DOHH2 (cell line): ENCODE data around the gene ZNF124.

Experiments used
- H3F3A ChIP-seq: fragments of 200-600 bp; sonication (generic), shearing (Covaris generic); 2 replicates; pipeline ENCODE4 v1.6.0; 2016; ENCODE audit warnings: antibody characterized with exemption, mild to moderate bottlenecking; ENCODE audit not compliant: control insufficient read depth, insufficient read depth
- H3K27ac ChIP-seq: fragments of 200-600 bp; sonication (generic); 2 replicates; pipeline ENCODE4 v1.5.1; 2014; ENCODE audit warnings: low read depth, mild to moderate bottlenecking, low read length, moderate library complexity
- H3K27me3 ChIP-seq: fragments of 200-600 bp; sonication (generic); 2 replicates; pipeline ENCODE4 v1.6.1; 2014; ENCODE audit warnings: mild to moderate bottlenecking, low read length, mixed read lengths; ENCODE audit not compliant: control insufficient read depth
- H3K36me3 ChIP-seq: fragments of 200-600 bp; sonication (generic); 2 replicates; pipeline ENCODE4 v1.6.1; 2014; ENCODE audit warnings: mild to moderate bottlenecking, low read length, moderate library complexity, mixed read lengths; ENCODE audit not compliant: control insufficient read depth
- H3K4me1 ChIP-seq: fragments of 200-600 bp; sonication (generic); 2 replicates; pipeline ENCODE4 v1.6.1; 2014; ENCODE audit warnings: mild to moderate bottlenecking, low read length, mixed read lengths; ENCODE audit not compliant: control insufficient read depth
- H3K4me2 ChIP-seq: fragments of 200-600 bp; sonication (generic); 2 replicates; pipeline ENCODE4 v1.6.0; 2014; ENCODE audit warnings: mild to moderate bottlenecking, low read length, moderate library complexity
- H3K4me3 ChIP-seq: fragments of 200-600 bp; sonication (generic); 2 replicates; pipeline ENCODE4 v1.5.1; 2014; ENCODE audit warnings: mild to moderate bottlenecking, low read length, mixed read lengths
- H3K79me2 ChIP-seq: fragments of 200-600 bp; sonication (generic); 2 replicates; pipeline ENCODE4 v1.6.1; 2014; ENCODE audit warnings: mild to moderate bottlenecking, low read length, mixed read lengths; ENCODE audit not compliant: control insufficient read depth
- H3K9me2 ChIP-seq: fragments of 200-600 bp; sonication (generic); replicated peaks from 2 replicates; pipeline ENCODE4 v1.6.1; 2014; ENCODE audit warnings: mild to moderate bottlenecking, low read length, mixed read lengths; ENCODE audit not compliant: control insufficient read depth
- H3K9me3 ChIP-seq: fragments of 200-600 bp; sonication (generic); 2 replicates; pipeline ENCODE4 v1.6.1; 2014; ENCODE audit warnings: antibody characterized with exemption, low read length, mixed read lengths; ENCODE audit not compliant: control insufficient read depth, insufficient read depth
- H4K20me1 ChIP-seq: fragments of 200-600 bp; sonication (generic); 2 replicates; pipeline ENCODE4 v1.6.0; 2014; ENCODE audit warnings: low read depth, mild to moderate bottlenecking, antibody characterized with exemption, low read length, moderate library complexity; ENCODE audit not compliant: control insufficient read depth, insufficient read depth
- EZH2phosphoT487 ChIP-seq: fragments of 200-600 bp; sonication (generic); IDR thresholded peaks from 2 replicates; pipeline ENCODE4 v1.6.1; 2017; ENCODE audit warnings: borderline replicate concordance, mild to moderate bottlenecking, antibody characterized with exemption, low read length, moderate library complexity, mixed read lengths
- TF ChIP-seq, protein P1 (sequence below): fragments of 200-600 bp; sonication (generic); IDR thresholded peaks from one replicate; pipeline ENCODE4 v1.5.1; 2014; ENCODE audit warnings: antibody characterized with exemption, mild to moderate bottlenecking, low read depth, low read length; ENCODE audit not compliant: poor library complexity, severe bottlenecking

ZNF124 gene

DNA sequence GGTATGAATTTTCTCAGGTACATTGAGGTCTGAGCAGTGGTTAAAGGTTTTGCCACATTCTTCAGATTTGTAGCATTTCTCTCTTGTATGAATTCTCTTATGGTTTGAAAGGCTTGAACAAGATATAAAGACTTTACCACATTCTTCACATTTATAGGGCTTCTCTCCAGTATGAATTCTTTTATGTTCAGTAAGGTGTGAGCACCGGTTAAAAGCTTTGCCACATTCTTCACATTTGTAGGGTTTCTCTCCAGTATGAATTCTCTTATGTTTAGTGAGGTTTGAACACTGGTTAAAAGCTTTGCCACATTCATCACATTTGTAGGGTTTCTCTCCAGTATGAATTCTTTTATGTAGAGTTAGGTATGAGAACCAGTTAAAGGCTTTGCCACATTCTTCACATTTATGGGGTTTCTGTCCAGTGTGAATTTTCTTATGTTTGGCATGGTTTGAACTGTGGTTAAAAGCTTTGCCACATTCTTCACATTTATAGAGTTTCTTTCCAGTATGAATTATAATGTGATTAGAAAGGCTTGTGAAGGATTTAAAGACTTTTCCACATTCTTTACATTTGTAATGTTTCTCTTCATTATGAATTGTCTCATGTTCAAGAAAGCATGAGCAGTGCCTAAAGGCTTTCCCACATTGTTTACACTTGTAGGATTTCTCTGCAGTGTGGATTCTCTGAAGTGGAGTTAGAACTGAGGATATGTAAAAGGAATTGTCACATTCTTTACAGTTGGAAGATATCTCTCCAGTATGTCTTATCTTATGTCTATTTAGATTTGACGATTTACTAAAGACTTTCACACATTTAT is 18.4 kb upstream of the ZNF124 start:
- H3K9me3 ChIP-seq: peaks cover 28% of the 10 kb centered on the region
- H3K27me3 ChIP-seq: no peaks in the 10 kb centered on the region
- H3K36me3 ChIP-seq: peaks cover 43% of the 10 kb centered on the region
- no peak overlapping the region for H3K27ac ChIP-seq
- no peak overlapping the region for H3K4me3 ChIP-seq
- no peak overlapping the region for H3K4me2 ChIP-seq
- no peaks in the 10 kb centered on the region; the same call in 1 of the 2 replicates for H3F3A ChIP-seq
- no peaks in the 10 kb centered on the region for H4K20me1 ChIP-seq
- H3K79me2 ChIP-seq: no peaks in the 10 kb centered on the region
- H3K4me1 ChIP-seq: no peaks in the 10 kb centered on the region
- no peaks in the 10 kb centered on the region for H3K9me2 ChIP-seq
- TF ChIP-seq, protein P1, sequence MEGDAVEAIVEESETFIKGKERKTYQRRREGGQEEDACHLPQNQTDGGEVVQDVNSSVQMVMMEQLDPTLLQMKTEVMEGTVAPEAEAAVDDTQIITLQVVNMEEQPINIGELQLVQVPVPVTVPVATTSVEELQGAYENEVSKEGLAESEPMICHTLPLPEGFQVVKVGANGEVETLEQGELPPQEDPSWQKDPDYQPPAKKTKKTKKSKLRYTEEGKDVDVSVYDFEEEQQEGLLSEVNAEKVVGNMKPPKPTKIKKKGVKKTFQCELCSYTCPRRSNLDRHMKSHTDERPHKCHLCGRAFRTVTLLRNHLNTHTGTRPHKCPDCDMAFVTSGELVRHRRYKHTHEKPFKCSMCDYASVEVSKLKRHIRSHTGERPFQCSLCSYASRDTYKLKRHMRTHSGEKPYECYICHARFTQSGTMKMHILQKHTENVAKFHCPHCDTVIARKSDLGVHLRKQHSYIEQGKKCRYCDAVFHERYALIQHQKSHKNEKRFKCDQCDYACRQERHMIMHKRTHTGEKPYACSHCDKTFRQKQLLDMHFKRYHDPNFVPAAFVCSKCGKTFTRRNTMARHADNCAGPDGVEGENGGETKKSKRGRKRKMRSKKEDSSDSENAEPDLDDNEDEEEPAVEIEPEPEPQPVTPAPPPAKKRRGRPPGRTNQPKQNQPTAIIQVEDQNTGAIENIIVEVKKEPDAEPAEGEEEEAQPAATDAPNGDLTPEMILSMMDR: no peak
- TF ChIP-seq EZH2phosphoT487: no peak

DNA sequence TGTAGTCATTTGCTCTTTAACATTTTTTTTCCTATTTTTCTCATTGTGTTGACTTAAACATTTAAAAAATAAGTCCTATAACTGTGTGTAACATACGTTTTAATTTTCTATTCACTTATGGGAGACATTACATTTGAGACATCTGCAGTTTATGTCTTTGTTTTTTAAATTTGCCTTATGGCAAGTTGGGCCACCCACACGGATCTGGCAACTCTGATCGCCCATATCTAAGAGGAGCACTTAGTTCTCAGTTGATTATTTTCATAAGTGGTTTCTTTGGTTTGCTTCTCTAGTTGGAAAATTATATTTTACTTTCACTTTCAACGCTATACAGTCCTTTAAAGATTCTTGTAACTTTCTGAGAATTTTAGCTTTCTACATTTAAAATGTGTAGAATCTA is 13.8 kb upstream of the ZNF124 start:
- H3F3A ChIP-seq: no peaks in the 10 kb centered on the region
- no peak overlapping the region for H3K27ac ChIP-seq
- H3K4me2 ChIP-seq: no peak overlapping the region
- H3K79me2 ChIP-seq: no peaks in the 10 kb centered on the region
- H3K9me2 ChIP-seq: no peaks in the 10 kb centered on the region
- H3K4me3 ChIP-seq: no peak overlapping the region
- no peaks in the 10 kb centered on the region for H3K4me1 ChIP-seq
- no peak for TF ChIP-seq EZH2phosphoT487
- TF ChIP-seq, protein P1: no peak
- peaks cover 12% of the 10 kb centered on the region; the same call in 1 of the 2 replicates for H3K9me3 ChIP-seq
- peaks cover 12% of the 10 kb centered on the region for H3K36me3 ChIP-seq
- no peaks in the 10 kb centered on the region for H3K27me3 ChIP-seq
- no peaks in the 10 kb centered on the region for H4K20me1 ChIP-seq

DNA sequence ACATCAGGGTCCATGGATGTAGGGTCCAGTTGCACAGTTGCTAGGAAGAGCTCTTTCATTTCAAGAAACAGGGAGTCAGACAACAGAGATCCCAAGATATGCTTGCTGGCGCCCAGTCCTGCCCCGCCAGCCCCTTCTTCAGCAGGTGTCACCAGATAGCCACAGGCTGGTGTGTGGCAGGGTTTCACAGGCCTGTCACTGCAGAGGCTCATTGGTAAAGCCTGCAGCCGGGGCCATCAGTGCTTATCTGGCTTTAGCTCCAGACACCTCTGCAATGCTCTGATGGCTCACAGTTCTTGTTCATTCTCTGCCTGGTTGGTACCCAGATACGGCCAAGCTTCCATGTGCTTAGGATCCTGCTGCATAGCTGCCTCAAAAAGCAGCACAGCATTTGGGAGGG is 12.4 kb upstream of the ZNF124 start:
- no peaks in the 10 kb centered on the region for H3K4me1 ChIP-seq
- H4K20me1 ChIP-seq: no peaks in the 10 kb centered on the region
- H3F3A ChIP-seq: no peaks in the 10 kb centered on the region
- no peaks in the 10 kb centered on the region for H3K79me2 ChIP-seq
- H3K4me3 ChIP-seq: no peak overlapping the region
- no peak overlapping the region for H3K4me2 ChIP-seq
- no peaks in the 10 kb centered on the region; the same call in 1 of the 2 replicates for H3K9me3 ChIP-seq
- TF ChIP-seq EZH2phosphoT487: no peak
- TF ChIP-seq, protein P1: no peak
- no peaks in the 10 kb centered on the region; the same call in 1 of the 2 replicates for H3K36me3 ChIP-seq
- no peaks in the 10 kb centered on the region for H3K27me3 ChIP-seq
- H3K9me2 ChIP-seq: no peaks in the 10 kb centered on the region
- H3K27ac ChIP-seq: no peak overlapping the region
